ENCODE data around the gene KAZN.

Gene KAZN

GRCh38 chr1:14790982-14791381 lies 192.5 kb downstream of the KAZN start:
- TF ChIP-seq GLIS3 (CRISPR knock-in tag; IDR thresholded peaks at IDR 0.05), result no peak
- no peak for ATAC-seq

GRCh38 chr1:14791654-14792053 lies 193.2 kb downstream of the KAZN start:
- TF ChIP-seq PATZ1 (CRISPR knock-in tag; IDR thresholded peaks at IDR 0.05; ENCODE audit: borderline replicate concordance) (no peak), ZNF70 (CRISPR knock-in tag; IDR thresholded peaks at IDR 0.05) (no peak), ARNTL (CRISPR knock-in tag; IDR thresholded peaks at IDR 0.05; ENCODE audit: borderline replicate concordance, low read depth) (no peak), ZC3H10 (CRISPR knock-in tag; IDR thresholded peaks at IDR 0.05) (no peak), TSHZ2 (CRISPR knock-in tag; IDR thresholded peaks at IDR 0.05) (no peak), POU6F1 (CRISPR knock-in tag; IDR thresholded peaks at IDR 0.05; ENCODE audit: borderline replicate concordance, low read depth) (no peak), RARB (CRISPR knock-in tag; IDR thresholded peaks at IDR 0.05) (no peak), CSDC2 (CRISPR knock-in tag; IDR thresholded peaks at IDR 0.05) (no peak), GLIS3 (CRISPR knock-in tag; IDR thresholded peaks at IDR 0.05) (no peak), ZFP3 (CRISPR knock-in tag; IDR thresholded peaks at IDR 0.05) (no peak), TCF4 (CRISPR knock-in tag; IDR thresholded peaks at IDR 0.05; ENCODE audit: borderline replicate concordance) (no peak), ISL1 (CRISPR knock-in tag; IDR thresholded peaks at IDR 0.05) (no peak), ZNF8 (CRISPR knock-in tag; IDR thresholded peaks at IDR 0.05) (no peak), OSR1 (CRISPR knock-in tag; IDR thresholded peaks at IDR 0.05) (no peak), CREB5 (CRISPR knock-in tag; IDR thresholded peaks at IDR 0.05; ENCODE audit: low read depth) (no peak), TOX (CRISPR knock-in tag; IDR thresholded peaks at IDR 0.05; ENCODE audit: borderline replicate concordance) (no peak), BACH2 (CRISPR knock-in tag; IDR thresholded peaks at IDR 0.05; ENCODE audit: borderline replicate concordance) (no peak), CSRNP3 (CRISPR knock-in tag; IDR thresholded peaks at IDR 0.05) (no peak), ZNF565 (CRISPR knock-in tag; conservative IDR thresholded peaks at IDR 0.05; ENCODE audit: low read depth) (no peak)
- no peak for ATAC-seq

GRCh38 chr1:14794136-14794768 lies 195.8 kb downstream of the KAZN start:
- no peak for ATAC-seq
- TF ChIP-seq ZNF565 (CRISPR knock-in tag; conservative IDR thresholded peaks at IDR 0.05; ENCODE audit: low read depth), result no peak
- no peak for TF ChIP-seq ZNF8 (CRISPR knock-in tag; IDR thresholded peaks at IDR 0.05)
- no peak for TF ChIP-seq OSR1 (CRISPR knock-in tag; IDR thresholded peaks at IDR 0.05)
- TF ChIP-seq CSRNP3 (CRISPR knock-in tag; IDR thresholded peaks at IDR 0.05), result no peak
- TF ChIP-seq SNAI2 (CRISPR knock-in tag; IDR thresholded peaks at IDR 0.05), result no peak
- no peak for TF ChIP-seq ISL1 (CRISPR knock-in tag; IDR thresholded peaks at IDR 0.05)
- TF ChIP-seq TCF4 (CRISPR knock-in tag; IDR thresholded peaks at IDR 0.05; ENCODE audit: borderline replicate concordance), result no peak
- no peak for TF ChIP-seq POU6F1 (CRISPR knock-in tag; IDR thresholded peaks at IDR 0.05; ENCODE audit: borderline replicate concordance, low read depth)
- no peak for TF ChIP-seq ZNF70 (CRISPR knock-in tag; IDR thresholded peaks at IDR 0.05)
- no peak for TF ChIP-seq PATZ1 (CRISPR knock-in tag; IDR thresholded peaks at IDR 0.05; ENCODE audit: borderline replicate concordance)
- no peak for TF ChIP-seq GLIS3 (CRISPR knock-in tag; IDR thresholded peaks at IDR 0.05)
- TF ChIP-seq ZFP30 (CRISPR knock-in tag; IDR thresholded peaks at IDR 0.05), result no peak
- TF ChIP-seq CSDC2 (CRISPR knock-in tag; IDR thresholded peaks at IDR 0.05), result no peak
- TF ChIP-seq RARB (CRISPR knock-in tag; IDR thresholded peaks at IDR 0.05), result no peak
- no peak for TF ChIP-seq ARNTL (CRISPR knock-in tag; IDR thresholded peaks at IDR 0.05; ENCODE audit: borderline replicate concordance, low read depth)
- no peak for TF ChIP-seq TOX (CRISPR knock-in tag; IDR thresholded peaks at IDR 0.05; ENCODE audit: borderline replicate concordance)
- no peak for TF ChIP-seq ZC3H10 (CRISPR knock-in tag; IDR thresholded peaks at IDR 0.05)
- no peak for TF ChIP-seq ZFP3 (CRISPR knock-in tag; IDR thresholded peaks at IDR 0.05)
